NCI-H187 treated with DMSO at 0.1 percent for 48 hours (cell line): Measurements from ENCODE around the gene PTPN7.
A peak's percentile ranks its signal among the peaks of the same experiment; 100 is the strongest.
"Not testable (repeated sequence)": the region's sequence is repeated elsewhere in the genome, so short reads cannot be mapped to it uniquely, and the experiment has no call there.

Source experiments
- DNase-seq: peaks from one replicate; lab custom pipeline; 2025; lab: John Stamatoyannopoulos, UW

PTPN7 gene

GRCh38 chr1:202130816-202131522, 29.4 kb downstream of the PTPN7 start:
- no peak for DNase-seq

GRCh38 chr1:202130297-202130721, 30.1 kb downstream of the PTPN7 start:
- DNase-seq, result no peak

GRCh38 chr1:202129453-202130296, 30.7 kb downstream of the PTPN7 start:
- DNase-seq, result no peak

- no peak for DNase-seq
Observed at GRCh38 chr1:202127836-202128622, 32.4 kb downstream of the PTPN7 start.

GRCh38 chr1:202127061-202127460, 33.3 kb downstream of the PTPN7 start:
- DNase-seq, result no peak

- DNase-seq, result no peak
Observed at GRCh38 chr1:202126426-202126825, 34.0 kb downstream of the PTPN7 start.

GRCh38 chr1:202125611-202126010, 34.8 kb downstream of the PTPN7 start:
- DNase-seq, result no peak

- DNase-seq, result no peak
Observed at GRCh38 chr1:202124142-202124541, 36.3 kb downstream of the PTPN7 start.

- no peak for DNase-seq
Observed at GRCh38 chr1:202123336-202123813, 37.0 kb downstream of the PTPN7 start.

GRCh38 chr1:202122639-202123335, 37.6 kb downstream of the PTPN7 start, which contains the start of gene GPR37L1:
Gene GPR37L1, plus strand, starts transcription at chr1:202122917. Its CDS starts 47 bp downstream, at chr1:202122964.
- no peak for DNase-seq

- DNase-seq, result no peak
Observed at GRCh38 chr1:202121006-202121405, 39.4 kb downstream of the PTPN7 start.

GRCh38 chr1:202117898-202118371, 42.5 kb downstream of the PTPN7 start:
- DNase-seq, result no peak

- no peak for DNase-seq
Observed at GRCh38 chr1:202116287-202116686, 44.1 kb downstream of the PTPN7 start.

- DNase-seq, result no peak
Observed at GRCh38 chr1:202113690-202114300, 46.6 kb downstream of the PTPN7 start.

- no peak for DNase-seq
Observed at GRCh38 chr1:202112859-202113689, 47.3 kb downstream of the PTPN7 start.

- DNase-seq, result not testable (repeated sequence)
Observed at GRCh38 chr1:202111589-202111988, 48.8 kb downstream of the PTPN7 start.

GRCh38 chr1:202110977-202111376, 49.4 kb downstream of the PTPN7 start:
- DNase-seq, result no peak

- DNase-seq, result peak; percentile 71
Observed at GRCh38 chr1:202107801-202108731, 52.3 kb downstream of the PTPN7 start.

GRCh38 chr1:202107321-202107761, 53.1 kb downstream of the PTPN7 start:
- DNase-seq, result no peak
